HG02588 (cell line): ENCODE measurements around the gene HDGF.

ENCODE experiments used
- ATAC-seq: cut with Tn5 transposase; IDR thresholded peaks from one replicate; pipeline ENCODE4 v1.9.1; 2021; ENCODE audit warnings: mild to moderate bottlenecking, moderate library complexity; ENCODE audit not compliant: unreplicated experiment

The HDGF gene

GRCh38 chr1:156703336-156703735 is 48.1 kb downstream of the HDGF start:
- no peak for ATAC-seq

DNA sequence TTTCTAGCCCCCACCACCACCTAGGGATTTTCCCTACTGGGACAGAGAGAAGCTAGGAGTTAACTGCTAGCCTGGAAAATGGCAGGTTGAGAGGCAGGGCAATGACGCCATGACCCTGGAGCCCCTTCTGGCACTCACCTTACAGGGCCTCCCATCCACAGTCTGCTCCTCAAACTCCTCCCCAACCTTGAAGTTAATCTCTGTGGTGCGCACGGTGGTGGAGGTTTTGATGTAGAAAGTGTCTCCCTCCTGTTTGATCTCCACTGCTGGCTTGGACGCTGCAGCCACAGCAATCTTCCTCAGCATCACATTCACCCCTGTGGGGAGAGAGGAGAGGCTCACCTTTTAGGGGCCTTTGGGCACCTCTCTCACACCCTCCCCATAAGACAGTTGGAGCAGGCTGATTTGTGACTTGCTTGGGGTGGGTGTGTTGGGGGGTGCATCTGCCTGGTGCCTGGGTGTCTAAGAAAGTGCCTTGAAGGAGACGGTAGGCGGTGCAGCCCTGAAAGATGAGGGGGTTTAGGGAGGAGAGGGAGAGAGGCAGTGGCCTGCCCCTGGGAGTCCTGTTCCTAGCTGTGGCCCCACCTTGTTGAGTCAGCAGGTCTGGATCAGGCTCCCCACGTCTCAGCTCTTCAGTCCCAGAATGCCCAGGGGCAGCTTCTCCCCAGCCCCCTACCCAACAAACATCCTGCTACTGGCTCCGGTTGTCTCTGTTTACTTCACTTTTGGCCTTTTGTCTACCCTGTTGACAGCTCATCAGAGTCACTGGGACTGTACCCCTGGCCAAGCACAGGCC is 50.5 kb downstream of the HDGF start:
- ATAC-seq: no peak

DNA sequence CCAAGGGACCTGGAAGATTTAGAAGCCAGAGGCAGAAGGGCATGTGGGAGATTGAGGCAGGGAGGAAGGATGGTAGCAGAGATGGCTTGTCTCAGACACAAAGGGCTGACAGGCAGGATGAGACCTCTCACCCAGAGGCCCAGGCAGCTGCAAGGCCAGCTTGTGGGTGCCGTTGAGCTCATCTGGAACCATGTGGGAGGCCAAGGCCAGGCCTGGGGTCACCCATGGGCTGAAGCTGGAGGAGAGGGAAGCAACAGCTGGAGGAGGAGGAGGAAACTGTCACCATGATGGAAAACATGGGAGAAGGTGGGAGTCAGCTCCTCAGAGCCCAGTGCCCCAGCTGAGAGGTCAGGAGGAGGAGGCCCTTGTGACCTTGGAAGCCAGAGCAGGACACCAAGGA is 52.5 kb downstream of the HDGF start:
- no peak for ATAC-seq

GRCh38 chr1:156697481-156697880 is 54.0 kb downstream of the HDGF start:
- no peak for ATAC-seq

DNA sequence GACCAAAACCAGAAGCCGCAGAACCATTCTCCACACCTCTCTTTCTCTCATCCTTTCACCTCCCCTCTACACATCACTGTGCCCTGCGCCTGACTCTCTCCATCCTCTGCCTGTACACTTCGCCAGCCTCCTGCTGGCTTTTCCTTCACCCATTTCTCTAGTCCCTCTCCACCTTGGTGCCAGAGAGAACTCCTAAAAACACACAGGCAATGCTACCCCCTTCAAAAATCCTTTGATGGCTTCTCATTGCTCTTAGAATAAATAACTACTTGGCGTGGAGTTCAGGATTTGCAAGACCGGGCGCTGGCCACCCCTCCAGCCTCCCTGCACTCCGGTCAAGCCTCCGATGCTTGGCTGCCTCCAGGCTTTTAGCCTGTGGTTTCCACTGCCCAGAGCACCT is 54.7 kb downstream of the HDGF start:
- ATAC-seq: no peak

- no peak for ATAC-seq
Measured at GRCh38 chr1:156694690-156694962, 56.8 kb downstream of the HDGF start.

DNA sequence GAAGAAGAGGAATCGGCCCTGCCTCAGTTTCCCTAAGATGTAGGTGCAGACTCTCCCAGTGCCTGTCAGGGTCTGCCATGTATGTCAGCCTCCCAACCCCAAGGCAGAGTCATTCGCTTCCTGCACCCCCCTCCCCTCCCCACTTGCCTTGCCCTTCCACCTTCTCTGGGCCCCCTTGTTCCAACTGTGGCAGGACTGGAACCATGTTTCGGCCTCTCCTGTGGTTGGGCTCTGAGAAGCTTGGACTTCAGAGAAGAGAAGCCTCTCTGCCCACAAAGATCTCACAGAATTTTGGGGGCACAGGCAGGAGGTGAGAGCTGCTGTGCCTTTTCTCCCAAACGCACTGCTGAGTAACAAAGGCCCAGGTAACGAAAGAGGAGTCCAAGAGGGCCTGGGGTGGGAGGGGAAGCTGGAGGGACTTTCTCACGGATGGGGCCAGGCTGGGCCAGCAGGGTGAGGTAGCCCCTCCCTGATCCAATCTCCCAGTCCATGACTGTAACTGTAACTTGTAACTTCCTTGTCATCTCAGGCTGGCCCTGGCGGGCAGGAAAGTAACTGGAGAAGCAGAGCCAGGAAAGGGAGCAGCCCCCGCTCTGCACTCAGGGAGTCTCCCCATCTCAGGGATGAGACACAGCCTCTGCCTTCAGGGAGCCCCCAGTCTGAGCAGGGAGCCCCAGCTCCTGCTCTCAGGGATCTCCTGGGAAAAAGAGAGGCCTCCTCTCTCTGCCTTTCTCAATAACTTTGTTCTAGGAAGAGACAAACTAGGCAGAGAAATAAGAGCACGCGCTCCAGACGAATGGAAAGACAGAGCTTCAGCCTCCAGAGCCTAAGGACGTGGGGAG is 57.4 kb downstream of the HDGF start:
- no peak for ATAC-seq

DNA sequence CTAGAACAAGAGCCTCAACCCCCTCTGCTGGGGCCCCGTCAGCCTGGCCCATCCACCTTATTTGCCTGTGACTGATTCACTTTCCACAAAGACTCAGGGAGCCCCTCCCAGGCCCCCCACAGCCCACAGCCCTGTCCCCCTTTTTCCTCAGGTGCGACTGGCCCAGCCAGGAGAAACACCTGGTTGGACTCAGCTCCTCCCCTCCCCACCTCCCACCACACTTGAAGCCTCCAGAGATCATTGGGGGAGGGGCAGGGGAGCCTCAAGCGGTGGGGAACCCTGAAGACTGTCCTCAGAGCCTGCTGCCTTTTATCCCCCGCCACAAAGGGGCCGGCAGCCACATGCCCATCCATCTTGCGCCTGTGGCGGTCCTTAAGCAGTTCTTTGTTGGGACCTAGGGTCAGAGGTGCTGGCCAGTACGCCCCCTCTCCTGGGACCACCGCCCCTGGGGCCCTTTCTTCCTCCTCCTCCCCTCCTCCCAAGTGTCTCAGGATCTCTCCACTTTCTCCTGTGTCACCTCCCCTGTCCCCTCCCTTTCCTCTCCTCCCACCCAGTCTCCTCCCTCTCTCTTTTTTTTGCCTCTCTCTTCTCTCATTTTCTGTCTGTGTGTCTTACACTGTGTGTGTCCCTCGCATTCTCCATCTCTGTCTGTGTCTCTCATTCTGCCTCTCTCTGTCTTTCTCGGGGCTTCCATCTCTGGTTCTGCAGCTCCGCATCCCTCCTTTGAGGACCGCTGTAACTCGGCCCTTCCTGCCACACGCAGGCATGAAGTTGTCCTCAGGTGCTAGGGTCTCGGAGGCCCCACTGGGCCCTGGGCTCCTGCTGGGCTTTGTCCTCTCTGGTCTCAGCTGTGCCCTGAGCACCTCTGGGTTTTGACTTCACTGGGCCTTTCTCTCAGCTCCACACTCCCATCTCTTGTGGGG is 58.3 kb downstream of the HDGF start:
- ATAC-seq: no peak

GRCh38 chr1:156692441-156692924 is 59.0 kb downstream of the HDGF start:
- no peak for ATAC-seq
